ENCODE results near the gene MAP3K4.
"Not testable (repeated sequence)": the region's sequence is repeated elsewhere in the genome, so short reads cannot be mapped to it uniquely, and the experiment has no call there.

Gene MAP3K4

GRCh38 chr6:161091151-161091550, 99.6 kb downstream of the MAP3K4 start:
- no peak for DNase-seq

DNA sequence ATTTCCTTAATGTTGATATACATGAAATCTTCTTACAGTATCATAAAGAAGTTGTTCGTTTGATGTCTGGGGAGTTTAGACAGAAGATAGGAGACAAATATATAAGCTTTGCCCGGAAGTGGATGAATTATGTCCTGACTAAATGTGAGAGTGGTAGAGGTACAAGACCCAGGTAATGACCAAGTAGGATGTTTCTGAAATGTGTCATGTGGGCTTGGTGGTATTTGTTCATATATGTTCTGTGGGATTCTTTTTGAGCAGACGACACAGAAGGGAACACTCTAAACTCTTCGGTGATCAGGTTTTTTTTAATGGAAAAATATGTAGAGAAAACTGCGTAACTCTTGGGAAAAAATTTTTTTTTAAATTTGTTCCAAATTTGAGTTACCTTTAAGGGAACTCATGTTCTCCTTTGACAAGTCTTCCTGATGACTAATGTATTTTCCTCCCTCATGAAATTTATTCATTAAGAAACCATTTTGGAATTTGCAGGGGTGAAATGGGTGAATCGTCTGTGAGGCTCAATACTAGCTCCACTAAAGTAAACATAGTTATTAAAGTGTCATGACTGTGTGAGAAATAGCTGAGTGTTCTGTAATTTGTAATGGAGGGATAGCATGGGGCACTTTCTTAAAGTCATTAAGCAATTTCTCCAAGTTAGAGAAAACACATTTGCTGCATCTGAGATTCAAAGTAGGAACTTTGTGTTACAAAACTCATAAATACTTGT, 100.6 kb downstream of the MAP3K4 start:
- DNase-seq: no peak

- no peak for DNase-seq
These were observed 103.4 kb downstream of the MAP3K4 start for GRCh38 chr6:161094955-161095354.

DNA sequence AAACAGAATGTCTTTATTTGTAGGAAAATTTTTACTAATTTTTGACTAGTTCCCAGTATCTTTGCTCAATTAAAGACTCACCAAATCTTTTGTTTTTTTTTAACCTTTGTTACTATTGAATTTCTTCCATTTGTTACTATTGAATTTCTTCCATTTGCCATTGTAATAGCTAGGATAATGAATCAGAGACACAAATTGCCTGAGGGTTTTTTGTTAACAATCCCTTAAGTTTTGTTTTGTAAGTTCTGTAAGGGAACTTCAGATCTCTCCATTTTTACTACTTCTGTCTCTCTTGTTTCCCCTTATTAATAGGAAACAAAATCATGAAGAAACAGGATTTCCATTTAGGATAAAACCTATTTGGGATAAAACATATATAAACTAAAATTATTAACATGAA, 104.3 kb downstream of the MAP3K4 start:
- DNase-seq: no peak

DNA sequence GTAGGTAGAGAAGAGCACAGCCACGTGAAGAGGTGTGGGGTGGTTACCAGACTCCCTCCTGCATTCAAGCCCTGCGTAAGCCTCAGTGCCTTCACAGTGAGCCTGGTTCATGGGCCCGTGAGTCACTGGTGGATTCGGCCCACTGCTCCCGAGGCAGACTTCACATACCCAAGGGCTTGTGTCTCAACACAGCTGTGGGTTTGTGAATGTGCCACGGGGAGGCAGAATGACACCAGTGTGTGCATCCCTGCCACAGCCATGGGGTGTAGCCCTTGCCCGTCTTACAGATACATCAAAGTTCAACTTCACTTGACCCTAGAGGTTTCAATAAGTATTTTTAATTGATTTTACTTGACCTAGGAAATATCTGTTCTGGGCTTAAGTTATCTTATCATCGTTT, 108.5 kb downstream of the MAP3K4 start:
- DNase-seq: no peak

- no peak for DNase-seq
These were observed 109.9 kb downstream of the MAP3K4 start for GRCh38 chr6:161101517-161101916.

DNA sequence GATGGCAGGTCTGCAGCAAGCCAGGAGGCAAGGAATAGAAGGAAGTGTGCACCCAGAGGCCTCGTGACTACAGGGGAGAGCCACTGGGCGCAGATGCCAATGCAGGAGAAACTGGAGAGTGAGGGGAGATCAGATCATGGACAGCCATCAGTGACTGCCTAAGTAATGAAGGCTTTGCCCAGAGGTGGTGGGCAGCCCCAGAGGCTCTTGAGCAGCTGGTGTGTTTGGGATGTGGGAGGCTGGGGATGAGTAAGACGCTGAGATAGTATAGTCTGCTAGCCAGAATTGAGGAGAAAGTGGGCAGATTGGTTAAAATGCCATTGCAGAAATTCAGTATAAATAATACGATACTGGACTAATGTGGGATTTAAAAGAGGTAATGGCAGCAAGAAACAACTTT, 111.9 kb downstream of the MAP3K4 start:
- no peak for DNase-seq

GRCh38 chr6:161104966-161105365, 113.4 kb downstream of the MAP3K4 start:
- no peak for DNase-seq

- no peak for DNase-seq
These were observed 113.8 kb downstream of the MAP3K4 start for GRCh38 chr6:161105408-161105807.

DNA sequence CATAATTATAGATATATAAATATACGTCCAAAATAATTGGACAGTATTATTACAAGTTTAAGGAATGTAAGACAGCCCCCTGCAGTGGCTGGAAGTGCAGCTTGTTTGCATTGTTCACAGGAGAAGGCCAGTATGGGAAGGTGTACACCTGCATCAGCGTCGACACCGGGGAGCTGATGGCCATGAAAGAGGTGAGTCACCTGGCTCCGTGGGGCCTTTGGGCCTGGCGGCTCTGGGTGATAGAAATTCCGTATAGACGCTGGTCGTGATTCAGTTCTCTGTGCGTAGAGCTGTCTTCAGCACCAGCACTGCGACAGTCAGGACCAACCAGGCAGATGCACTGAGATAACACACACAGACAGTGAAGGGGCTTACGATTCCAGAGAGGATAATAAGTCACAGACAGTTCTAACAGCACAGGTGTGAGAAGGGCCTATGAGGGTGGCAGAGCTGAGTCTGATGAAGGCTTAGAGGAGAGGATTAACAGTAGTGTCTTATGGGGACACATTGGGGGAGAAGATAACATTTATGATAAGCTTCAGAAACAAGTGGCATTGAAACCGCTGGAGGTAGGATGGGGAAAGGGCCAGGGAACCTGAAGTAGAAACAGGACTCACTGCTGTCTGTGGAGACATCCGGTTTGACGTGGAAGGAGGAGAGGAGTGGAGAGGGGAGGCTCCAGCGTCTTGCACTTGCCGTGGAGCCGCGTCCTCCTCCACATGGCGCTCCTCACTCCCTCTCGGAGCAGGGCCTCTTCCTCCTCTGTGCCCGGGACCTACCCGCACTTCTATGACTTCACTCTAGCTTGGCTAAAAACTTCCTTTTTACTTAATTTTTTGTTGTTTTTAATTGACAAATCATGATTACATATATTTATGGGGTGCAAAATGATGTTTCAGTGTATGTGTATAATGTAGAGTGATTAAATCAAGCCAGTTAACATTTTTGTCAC, 116.5 kb downstream of the MAP3K4 start:
- DNase-seq: no peak

GRCh38 chr6:161108916-161109315, 117.3 kb downstream of the MAP3K4 start:
- DNase-seq: no peak

DNA sequence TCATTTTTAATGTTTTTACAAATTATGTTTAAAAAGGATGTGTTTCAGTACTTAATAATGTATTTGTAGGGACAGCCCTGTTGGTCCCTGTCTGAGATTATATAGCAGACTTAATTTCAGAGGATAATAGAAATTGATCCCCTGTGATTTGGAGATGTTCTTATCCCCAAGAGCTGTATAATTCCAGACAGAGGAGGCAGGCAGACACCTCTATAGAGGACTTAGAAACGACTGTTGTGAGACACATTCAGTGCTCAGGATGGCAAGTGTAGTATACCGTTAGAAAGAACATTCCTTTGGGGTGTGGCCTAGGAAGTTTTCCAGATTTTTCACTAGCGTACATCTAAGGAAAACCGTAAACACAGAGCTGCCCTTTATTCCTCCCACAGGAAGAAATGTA, 117.8 kb downstream of the MAP3K4 start:
- no peak for DNase-seq

GRCh38 chr6:161110028-161110779, 118.6 kb downstream of the MAP3K4 start:
- no peak for DNase-seq

- no peak for DNase-seq
These were observed 119.7 kb downstream of the MAP3K4 start for GRCh38 chr6:161111261-161111660.

DNA sequence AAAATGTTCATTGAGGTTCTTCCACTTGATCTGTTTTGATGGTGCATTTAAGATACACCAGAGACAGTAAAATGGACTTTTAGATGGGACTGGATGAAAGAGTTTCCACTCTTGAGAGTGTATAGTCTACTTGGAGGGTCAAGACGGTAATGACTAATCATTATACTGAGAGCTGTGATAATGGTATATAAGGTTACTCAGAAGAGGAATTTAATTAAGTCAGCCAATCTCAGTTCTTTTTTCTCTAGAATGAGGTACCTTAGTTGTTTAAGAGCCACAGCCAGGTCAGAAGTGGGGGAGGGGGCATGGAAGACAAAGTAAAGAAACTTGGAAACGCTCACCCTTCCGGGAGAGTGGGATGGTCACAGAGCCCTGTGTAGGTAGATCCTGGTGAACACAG, 123.9 kb downstream of the MAP3K4 start:
- no peak for DNase-seq

DNA sequence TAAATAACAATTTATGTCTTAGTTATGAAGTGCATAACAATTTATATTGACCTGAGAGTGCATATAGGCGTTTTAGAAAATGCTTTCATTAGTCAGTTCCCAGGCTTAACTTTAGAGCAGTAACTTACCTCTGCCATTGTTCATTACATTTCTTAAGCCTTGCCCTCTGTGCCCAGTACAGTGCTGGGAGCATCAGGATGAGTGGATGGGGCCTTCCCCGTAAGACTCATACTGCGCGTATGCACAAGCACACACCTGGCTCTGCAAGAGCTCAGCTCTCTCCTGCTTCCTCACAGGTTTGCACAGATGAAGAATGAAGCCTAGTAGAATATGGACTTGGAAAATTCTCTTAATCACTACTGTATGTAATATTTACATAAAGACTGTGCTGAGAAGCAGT, 125.0 kb downstream of the MAP3K4 start:
- DNase-seq: no peak

DNA sequence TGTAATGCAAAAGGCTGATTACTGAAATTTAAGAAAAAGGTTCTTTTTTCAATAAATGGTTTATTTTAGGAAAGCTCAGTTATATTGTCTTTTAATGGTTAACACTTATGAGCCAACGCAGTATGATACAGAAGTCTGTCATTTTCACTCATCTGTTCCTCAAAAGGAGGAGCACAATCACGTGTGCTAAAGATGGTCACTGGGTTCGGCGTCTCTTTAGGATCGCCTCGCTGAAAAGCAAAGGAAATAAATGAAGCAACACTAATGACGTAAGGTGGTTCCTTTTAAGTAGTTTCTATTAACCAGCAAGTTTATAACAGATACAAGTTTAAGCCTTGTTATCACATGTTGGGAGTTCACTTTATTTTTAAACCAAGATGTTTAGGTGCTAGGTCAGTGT, 125.7 kb downstream of the MAP3K4 start:
- no peak for DNase-seq

DNA sequence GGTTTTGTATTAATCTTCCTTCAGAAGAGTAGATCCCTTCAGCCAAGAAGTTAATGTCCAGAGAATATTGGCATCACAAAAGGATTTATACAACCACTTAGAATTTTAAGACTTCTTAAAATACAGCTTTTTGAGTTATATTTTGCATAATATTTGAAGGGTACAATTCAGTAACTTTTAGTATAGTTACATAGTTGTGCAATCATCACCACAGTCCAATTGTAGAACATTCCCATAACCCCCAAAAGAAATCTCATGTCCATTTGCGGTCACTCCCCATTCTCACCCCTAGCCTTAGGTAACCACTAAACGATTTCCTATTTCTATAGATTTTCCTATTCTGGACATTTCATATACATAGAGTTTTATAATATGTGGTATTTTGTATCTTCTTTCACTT, 126.4 kb downstream of the MAP3K4 start:
- DNase-seq: no peak

- DNase-seq: not testable (repeated sequence)
These were observed 131.8 kb downstream of the MAP3K4 start for GRCh38 chr6:161123319-161123718.

DNA sequence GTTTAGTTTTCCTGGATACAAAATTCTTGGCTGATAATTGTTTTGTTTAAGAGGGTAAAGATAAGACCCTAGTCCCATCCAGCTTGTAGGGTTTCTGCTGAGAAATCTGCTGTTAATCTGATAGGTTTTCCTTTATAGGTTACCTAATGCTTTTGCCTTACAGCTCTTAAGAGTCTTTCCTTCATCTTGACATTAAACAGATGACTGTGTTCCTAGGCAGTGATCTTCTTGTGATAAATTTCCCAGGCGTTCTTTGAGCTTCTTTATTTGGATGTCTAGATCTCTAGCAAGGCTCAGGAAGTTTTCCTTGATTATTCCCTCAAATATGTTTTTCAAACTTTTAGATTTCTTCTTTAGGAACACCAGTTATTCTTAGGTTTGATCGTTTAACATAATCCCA, 134.0 kb downstream of the MAP3K4 start:
- no peak for DNase-seq

DNA sequence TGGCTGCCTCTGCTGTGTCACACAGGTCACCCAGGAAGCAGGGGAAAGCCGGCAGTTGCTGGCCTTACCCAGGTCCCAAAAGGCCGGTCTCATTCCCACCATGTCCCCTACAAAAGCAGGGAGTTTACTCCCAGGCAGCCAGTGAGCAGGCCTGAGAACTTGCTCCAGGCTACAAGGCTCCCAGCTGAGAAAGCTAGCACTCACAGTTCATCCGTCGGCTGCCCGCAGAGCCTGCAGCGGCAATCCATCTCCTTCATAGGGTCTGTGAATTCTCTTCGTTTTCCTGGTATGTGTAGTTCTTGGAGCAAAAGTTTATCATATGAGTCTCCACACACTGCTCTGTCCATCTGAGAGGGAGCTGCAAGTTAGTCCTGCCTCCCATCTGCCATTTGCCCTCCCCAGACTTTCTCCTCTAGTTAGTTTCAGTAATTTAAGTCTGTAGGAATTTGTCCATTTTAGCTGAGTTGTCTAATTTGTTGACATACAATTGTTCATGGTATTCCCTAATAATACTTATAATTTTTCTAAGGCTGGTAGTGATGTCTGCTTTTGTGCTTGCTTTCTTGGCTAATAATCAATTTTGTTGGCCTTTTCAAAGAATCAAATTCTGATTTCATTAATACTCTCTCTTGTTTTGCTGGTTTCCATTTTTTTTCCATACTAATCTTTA, 135.6 kb downstream of the MAP3K4 start:
- DNase-seq: no peak

DNA sequence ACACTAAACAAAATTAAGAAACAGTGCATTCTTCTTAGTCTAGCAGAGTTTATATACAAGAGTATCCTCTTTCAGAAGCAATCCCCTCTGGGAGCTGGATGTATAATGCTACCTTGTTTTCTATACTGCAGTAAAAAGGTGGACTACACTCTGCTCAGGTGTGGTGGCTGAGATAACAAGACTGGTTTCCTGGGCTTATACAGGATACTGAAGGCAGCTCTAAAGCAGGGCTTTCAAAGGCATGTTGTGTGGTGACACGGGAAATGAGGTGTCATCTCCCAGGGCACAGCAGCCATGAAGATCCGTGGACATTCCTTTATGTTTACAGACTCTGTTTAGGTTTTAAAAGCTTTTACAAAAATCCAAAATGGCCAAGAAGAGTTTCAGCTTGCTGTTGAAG, 136.7 kb downstream of the MAP3K4 start:
- no peak for DNase-seq

DNA sequence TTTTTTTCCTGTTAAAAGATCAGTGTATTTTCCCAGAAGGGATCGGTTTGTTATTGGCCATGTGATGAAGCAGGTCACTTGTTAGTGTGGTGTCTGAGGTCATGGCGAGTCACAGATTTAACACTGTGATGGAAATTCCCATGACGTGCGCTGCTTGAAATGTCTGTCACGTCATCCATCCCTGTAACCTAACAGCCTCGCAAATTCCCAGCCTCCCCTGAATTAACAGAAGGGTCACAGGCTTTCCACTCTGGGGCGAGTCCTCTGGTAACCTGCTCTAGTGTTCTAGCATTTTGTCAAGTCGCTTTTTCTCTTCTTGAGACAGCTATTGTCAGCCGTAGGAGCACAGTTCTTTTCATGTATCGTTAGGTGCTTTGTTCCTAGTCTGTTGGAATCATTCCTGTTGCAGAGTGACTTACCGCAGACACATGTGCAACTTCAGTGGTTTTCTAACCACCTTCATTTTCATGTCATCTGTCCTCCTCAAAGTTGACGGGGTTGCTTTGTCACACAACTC, 137.2 kb downstream of the MAP3K4 start:
- no peak for DNase-seq
